ENCODE results near the gene CARS2.

DNA sequence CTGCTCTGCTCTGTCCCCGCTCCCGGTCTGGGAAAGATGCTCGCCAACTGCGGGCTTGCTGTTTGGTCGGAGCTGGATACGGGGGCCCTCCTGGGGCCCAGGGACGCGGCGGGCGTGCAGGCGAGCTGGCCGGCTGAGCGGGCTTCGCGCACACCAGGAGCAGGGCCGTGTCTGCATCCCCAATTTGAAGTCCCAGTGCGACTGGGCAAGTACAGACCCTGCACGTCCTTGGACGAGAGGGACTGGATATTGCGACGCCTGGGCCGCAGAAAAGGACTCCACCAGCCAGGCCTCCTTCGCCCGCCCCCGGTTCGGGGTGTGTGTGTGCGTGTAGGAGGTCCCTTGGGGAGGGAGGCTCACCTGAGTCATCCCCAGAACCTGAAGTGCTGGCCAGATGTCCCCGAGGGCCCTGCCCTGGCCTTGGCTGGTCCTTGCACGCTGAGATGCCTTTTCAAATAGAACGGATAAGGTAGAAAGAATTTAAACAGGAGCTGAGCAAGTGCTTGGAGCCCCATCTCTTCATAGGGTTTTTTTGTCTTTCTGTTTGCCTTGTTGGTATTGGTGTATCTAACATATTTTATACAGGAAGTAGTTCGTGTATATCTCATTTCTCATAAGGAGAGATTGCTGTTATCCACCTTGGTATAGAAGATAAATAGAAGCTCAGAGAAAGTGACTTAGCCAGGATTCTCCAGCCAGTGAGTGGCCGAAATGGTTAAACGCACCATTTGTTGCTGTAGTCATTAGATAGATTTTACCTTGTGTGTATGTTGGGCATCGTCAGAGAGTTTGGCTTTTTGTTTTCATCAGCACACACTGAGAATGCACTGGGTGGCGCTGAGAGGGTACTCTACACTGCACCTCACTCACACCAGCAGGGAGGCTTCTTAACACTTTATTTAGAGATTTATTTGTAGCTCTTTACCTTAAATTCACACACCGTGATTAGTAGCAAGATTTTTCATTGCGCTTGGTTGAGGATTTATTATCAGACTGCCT lies 89.5 kb downstream of the CARS2 start:
- TF ChIP-seq, protein P1, sequence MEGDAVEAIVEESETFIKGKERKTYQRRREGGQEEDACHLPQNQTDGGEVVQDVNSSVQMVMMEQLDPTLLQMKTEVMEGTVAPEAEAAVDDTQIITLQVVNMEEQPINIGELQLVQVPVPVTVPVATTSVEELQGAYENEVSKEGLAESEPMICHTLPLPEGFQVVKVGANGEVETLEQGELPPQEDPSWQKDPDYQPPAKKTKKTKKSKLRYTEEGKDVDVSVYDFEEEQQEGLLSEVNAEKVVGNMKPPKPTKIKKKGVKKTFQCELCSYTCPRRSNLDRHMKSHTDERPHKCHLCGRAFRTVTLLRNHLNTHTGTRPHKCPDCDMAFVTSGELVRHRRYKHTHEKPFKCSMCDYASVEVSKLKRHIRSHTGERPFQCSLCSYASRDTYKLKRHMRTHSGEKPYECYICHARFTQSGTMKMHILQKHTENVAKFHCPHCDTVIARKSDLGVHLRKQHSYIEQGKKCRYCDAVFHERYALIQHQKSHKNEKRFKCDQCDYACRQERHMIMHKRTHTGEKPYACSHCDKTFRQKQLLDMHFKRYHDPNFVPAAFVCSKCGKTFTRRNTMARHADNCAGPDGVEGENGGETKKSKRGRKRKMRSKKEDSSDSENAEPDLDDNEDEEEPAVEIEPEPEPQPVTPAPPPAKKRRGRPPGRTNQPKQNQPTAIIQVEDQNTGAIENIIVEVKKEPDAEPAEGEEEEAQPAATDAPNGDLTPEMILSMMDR (IDR thresholded peaks at IDR 0.05): no peak
- TF ChIP-seq POLR2A (IDR thresholded peaks at IDR 0.05) (peak in 1 of 4 donors; percentile 8), EP300 (IDR thresholded peaks at IDR 0.05) (no peak), POLR2AphosphoS5 (IDR thresholded peaks at IDR 0.05) (peak in 2 of 3 donors; percentile 31 to 55)

Data from stomach (tissue), 4 donors.